NCI-H2081 (cell line): ENCODE measurements around the gene DGKB.

Source experiments
- DNase-seq, 2 experiments: peaks; one replicate each; lab custom pipeline; 2025; lab: John Stamatoyannopoulos, UW

Gene DGKB

DNA sequence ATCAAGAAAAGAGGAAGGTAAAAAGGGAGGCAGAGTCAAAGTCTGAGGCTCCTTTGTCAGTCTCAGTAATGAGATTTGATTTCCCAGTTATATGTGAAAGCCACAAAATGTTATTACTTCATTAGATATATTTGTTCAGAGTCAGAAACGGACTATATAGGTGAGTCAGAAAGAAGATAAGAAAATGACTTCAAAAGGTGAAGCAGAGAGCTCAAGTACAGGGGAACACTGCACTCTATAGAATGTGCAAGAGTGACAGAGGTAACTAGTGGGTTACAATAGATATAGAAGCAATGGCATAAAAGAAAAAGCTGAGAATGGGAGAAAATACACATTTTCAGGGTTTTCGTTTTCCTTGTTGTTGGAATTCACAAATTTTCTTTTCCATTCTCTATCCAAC is 43.3 kb downstream of the DGKB start:
- peak in 1 of 2 experiments; percentile 37 for DNase-seq

DNA sequence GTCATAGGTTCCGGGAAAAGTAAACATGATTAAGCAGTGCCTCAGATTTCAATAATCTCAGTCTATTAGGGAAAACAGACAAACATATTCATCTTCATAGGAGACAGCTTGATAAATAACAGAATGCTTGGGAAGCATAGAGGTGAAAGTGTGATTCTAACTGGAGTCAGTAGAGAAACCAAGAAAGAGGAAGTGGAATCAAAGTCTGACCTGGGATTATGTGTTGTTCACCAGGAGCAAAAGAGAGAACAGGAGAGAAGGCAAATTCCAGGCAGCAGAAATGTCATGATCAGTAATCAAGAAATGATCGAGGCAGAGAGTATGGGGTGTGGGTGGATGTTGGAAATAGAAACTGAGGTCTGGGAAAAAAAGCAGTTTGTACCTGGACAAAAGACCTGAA is 43.7 kb downstream of the DGKB start:
- peak in 1 of 2 experiments; percentile 63 for DNase-seq

DNA sequence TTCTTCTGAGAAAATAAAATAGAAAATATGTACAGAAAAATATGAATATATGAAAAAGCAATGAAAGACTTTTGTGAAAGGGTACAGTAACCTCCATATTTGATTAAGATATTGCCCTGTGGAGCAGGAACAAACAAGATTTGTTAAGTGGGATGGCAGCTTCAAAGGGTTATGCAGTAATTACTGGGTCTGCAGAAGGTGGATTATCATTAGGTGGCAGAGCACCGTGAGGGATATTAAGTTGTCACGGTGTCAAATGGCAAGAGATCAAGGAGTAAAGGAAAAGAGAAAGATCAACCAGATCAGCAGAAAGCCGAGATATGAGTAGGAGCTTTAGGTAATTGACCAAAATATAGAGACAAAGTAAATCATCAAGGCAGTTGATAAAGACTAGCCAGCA is 44.1 kb downstream of the DGKB start:
- peak; percentile 80 to 93 for DNase-seq

DNA sequence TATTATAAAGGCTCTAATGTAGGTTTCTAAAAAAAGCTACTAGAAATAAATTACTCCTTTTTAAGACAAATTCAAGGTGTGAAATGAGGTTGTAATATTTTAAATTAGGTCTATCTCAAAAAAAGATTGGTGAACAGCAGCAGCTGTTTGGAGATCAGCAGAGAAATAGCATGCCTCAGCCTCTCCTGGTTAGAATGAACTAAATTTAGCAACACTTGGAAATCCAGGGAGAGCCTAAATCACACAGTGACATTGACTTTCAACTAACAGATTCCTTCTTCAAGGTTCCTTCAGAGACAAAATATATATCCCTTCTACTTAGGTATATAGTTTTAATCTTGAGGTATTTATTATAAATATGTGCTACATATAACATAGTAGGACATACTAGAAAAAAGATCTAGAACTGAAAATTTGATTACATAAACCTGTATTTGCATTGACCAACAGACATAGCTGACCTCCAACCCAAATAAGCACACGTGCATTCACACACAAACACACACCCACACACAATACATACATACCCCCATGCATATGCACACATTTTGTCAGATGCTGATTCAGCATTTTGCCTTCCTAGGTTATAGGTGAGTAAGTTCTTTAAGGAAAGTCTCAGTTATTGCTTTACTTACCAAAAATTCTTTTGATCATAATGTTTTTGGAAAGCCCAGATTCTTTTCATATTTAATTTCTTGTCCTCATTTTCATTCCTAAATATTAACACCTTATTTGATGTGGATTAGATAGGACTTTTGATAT is 47.3 kb downstream of the DGKB start:
- no peak for DNase-seq

DNA sequence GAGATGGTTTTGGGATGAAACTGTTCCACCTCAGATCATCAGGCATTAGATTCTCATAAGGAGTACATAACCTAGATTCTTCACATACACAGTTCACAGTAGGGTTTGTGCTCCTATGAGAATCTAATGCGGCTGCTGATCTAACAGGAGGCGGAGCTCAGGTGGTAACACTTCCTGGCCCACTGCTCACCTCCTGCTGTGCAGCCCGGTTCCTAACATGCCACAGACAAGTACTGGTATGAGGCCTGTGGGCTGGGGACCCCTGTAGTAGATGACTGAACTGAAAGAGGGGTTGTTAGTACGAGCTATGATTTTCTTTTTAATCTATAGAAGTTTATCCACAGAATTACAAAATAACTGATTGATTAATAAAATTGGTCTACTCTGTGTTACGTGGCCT is 48.1 kb downstream of the DGKB start:
- DNase-seq: no peak

DNA sequence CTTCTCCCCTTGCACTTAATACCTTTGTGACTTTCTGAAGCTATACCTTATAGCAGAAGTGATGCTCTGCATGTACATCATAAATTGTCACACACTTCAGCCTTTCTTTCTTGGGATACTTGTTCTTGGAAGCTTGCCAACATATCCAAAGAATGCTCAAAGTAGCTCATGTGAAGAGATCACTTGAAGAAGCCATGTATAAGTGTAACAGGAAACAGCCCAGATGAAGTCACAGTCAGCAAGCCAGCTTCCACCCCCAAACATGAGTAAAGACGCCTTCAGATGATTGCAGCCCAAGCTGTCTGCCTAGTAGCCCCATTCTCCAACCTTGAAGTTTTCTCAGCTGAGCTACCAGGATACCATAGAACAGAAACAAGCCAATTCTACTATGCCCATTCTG is 50.9 kb downstream of the DGKB start:
- no peak for DNase-seq

DNA sequence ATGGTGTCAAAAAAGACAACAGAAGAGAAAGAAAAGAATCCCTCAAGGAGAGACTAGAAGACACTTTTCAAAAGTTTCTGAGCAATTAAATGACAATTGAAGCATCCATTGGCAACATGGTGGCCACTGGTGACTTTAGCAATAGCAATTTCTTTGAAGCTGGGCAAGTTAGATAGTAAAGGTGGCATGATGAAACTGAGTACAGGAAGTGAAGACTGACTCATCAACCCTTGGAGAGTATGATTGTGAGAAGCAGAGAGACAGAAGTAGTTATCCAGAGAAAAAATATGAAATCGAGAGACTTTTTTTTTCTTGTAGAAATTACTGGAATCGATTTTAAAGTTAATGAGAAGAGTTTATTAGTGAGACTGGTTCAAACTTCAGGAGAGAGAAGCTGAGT is 52.5 kb downstream of the DGKB start:
- DNase-seq: no peak

DNA sequence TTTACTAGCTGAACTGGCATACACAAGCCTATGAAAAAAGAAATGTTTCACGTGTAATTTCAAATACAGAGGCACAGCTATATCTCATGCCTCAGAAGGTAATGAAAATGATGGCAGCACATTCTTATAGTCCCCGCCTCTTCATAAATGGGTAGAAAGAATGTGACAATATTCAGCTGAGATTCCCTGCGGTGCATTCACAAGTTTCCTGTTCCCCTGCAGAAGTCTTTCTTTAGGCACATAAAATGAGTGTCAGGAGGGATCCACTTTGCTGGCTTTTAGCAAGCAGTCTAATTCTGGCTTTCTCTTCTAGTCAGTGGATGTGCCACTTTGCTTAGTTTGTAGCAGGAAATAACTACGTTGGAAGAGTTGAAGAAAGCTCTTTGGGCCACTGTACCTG is 56.1 kb downstream of the DGKB start:
- no peak for DNase-seq

DNA sequence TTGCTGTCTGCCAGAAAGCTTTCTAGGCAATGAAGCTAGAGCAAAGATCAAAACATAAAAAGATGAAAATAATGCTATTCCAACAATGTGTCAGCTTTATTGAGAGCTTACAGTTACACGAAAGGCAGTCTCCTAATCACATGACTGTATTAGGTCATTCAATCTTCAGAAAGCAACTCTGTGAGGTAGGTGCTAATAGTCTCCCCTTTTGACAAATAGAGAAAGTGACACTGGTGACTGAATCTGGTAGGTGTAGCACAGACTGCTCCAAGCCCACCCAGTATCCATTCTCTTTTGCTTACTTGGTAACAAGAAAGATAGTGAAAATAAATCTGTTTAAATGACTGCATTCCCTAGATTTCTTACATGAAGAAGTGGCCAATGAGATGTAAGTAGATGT is 58.8 kb downstream of the DGKB start:
- DNase-seq: no peak

DNA sequence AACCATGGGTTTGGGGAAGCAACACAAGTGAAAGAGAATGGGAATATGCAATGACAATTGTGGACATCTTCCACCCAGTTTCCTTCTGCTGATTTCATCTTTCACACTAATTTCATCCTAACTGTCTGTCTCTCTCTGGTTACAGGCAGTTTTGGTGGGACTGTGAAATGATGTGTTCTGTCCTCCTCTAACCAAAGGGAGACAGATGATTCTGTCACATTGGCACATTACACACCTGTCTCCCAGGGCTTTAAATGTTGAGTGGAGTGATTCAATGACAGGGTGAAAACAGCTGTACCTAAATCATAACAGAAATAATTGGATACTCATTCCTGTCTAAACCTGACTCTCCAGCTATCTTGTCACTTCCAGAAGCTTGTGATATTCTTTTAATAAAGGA is 60.0 kb downstream of the DGKB start:
- no peak for DNase-seq

DNA sequence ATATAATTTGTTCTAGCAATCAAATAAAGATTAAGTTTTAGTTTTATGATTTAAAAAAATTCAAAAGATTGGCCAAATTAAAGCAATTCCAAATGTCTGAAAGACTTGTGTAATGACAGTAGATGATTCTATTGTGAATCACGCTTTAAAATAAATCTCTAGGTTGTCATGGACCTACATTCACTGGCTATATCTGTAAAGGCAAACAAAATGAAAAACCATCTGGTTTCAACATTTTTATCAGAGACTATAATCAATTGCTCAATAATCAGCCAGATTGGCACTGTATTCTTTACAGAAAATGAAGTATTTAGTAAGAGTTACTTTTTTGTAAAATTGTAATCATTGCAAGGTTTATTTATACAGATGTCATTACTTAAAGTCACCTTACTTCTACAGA is 60.7 kb downstream of the DGKB start:
- DNase-seq: no peak

DNA sequence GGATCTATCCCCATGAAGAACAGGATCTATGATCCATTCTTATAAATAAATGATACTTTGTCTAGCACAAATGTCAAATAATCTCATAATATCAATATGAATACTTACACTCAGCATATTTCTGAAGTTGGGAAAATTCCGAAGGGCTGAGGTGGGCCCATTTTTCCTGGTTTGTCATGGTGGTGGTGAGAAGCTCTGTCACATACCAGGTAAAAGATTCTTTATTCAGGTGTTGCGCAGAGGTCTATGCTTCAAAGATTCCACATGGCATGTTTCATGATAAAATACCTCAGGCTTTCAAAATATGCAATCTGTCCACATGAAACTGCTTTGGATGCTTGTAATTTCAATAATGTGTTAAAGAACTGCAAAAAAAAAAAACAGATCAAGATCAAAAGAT is 61.5 kb downstream of the DGKB start:
- DNase-seq: no peak

DNA sequence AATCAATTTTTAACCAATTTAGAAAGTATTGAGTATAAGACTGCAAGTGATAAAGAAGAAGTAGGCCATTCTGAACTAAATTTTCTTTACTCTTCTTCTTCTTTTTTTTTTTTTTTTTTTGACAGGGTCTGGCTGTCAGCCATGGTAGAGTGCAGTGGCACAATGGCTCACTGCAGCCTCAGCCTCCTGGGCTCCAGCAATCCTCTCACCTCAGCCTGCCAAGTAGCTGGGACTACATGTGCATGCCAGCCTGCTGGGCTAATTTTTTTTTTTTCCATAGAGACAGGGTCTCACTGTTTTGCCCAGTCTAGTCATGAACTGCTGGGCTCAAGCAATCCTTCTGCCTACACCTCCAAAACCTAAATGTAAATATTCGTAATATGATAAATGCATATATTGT is 63.2 kb downstream of the DGKB start:
- peak; percentile 40 to 70 for DNase-seq

DNA sequence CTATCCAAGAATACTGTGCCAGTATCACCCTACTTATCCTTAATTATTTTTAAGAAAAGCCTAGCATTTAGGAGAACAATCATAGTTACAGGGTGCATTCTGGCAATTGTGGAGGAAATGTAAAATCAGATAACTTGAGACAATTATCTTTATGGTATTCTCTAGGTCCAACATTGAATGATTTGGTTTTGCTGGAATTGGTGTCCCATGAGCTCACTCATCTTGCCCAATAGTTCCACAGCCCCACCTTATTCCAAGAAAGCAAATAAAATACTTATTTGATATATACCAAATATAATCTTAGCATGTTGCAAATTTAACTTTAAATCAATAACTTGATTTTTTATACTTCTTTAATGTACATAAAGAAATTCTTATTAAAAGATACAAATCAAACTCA is 65.3 kb downstream of the DGKB start:
- DNase-seq: peak in 1 of 2 experiments; percentile 44

DNA sequence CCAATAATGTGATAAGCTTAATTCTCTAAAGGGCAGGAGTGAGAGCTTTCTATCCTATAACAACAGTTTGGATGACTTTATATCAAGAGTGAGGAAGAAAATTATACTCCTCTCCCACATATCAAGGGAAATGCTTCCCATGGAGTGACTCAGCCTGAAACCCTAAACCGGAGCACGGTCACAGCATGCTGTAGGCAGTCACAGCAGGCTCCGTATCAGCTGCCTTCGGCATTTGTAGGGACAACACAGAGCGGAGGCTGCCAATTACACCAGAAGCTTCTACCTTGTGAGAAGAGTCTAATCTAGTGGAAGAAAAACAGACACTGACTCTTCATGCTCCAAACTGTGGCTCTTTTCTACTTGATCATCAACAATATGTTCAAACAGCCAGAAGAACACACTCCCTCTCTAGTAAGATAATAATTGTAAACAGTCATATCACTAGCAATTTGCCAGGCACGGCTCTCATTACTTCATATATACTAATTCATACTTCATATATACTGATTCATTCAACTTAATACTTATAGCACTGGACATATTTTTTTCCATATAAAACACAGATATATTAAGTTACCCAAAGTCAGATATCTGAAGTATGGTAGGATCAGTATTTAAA is 65.9 kb downstream of the DGKB start:
- DNase-seq: peak; percentile 90 to 98

DNA sequence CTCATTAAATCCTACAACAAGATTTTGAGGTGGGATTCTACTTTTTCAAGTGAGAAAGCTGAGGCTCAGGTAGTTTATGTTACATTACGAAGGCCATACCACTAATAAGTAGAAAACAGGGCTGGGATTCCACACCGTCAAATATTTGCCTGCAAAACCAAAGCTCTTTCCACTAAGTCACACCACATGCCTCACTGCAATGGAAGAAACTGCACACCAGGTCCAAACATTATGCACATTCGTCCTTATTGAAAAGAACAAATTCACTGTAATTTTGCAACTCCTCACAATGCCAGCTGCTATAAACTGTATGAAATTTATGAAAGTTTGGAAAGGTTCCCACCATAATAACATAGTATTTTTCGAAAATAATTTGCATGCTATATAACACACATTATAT is 66.5 kb downstream of the DGKB start:
- DNase-seq: peak; percentile 66 to 88

DNA sequence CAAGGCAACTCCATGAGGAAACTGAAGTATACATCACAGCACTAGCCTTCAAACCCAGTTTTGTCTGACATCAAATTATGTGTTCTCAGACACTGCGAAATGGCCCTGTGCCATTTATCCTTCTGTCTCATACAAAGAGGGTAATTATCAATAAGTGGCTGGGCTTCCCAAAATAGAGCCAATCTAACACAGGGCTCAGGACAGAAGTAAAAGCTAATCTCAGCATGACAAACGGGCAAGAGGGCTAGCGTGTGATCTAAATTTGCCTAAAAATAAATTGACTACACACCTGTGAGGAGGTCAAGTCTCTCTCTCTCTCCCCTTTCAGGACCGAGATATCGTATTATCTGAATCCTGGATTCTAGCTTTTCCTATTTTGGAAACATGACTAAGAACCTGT is 67.2 kb downstream of the DGKB start:
- DNase-seq: peak; percentile 94 to 99

DNA sequence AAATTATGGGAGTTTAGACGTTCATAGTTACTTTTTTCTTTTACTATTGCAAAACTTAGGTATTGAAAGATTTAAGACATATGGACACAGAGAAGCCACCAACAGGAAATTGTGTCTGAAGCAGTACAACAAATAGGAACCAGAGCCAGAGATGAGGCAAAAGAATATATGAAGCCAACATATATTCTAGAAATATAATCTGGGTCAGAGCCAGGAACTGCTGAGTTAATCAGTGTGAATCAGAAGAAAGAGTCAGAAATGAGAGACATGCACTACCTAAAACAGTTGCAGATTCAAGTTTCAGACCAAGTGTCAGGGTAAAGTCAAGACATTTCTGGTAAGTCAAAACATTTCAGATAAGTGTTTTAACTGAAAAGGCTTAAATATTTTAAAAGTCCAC is 67.7 kb downstream of the DGKB start:
- peak in 1 of 2 experiments; percentile 55 for DNase-seq

DNA sequence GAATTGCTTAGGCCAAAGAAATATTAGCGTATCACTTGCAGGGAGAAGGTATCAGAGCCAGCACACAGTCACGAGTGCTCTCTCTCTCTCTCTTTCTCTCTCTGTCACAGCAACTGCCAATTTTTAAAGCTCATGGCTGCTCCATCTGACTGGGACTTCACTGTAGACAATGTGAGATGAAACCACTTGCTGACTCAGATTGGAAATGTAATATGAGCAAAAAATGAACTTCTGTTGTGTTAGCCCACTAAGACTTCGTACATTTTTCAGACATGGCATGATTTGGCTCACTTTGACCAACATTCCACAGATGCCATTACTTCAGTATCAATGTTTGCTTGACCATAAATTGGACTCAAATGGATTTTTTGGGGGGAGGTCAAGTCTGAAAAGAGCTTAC is 68.1 kb downstream of the DGKB start:
- DNase-seq: peak; percentile 40 to 80

DNA sequence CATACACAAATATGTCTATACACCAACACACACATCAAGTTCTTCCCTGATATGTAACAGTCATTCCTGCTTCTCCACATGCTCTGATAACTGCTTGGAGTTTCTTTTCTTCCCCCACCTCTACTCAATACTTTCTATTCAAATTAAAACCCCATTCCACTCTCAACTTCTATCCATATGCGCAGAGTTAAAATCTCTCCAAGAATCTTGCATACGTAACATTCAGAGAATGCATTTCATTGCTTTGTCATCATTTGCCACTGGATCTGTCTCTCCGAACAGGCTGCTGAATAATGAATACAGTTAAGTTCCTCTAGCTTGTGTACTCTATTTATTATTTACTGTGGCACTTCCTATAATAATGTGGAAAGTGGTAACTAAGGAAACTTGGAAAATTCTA is 68.8 kb downstream of the DGKB start:
- peak; percentile 6 to 51 for DNase-seq

DNA sequence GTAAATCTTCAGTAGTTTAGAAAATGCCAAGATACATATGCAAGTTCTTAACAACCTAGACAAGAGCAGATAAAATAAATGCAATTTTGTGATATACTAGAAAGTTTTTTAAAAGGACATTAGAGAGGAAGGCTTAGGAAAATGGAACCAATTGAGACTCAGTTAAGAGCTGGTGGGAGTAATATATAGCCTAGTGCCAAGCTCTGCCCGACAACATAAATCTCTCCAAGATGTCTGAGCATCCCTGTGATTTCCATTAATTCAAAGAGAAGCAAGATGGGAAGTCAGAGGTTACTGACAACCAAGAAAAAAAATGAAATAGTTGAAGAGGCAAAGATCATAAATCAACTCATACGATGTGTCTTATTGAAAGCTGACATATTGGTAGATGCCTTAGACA is 74.5 kb downstream of the DGKB start:
- DNase-seq: no peak

DNA sequence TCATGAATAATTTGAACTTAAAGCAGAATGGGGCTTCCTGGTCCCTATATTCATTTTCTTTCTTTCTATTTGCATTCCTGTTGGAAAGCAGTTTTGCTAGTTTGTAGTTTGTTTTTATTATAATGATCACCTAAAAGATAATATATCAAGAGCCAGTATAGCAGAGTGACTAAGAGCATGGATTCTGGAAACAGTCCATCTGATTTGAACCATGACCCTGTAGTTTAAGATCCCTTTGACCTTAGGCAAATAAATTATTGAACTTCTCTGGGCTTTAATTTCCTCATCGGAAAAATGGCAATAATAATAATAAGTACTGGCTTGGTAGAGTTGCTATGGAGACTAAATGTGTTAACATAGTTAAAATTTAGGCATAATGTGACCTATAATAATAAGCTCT is 76.1 kb downstream of the DGKB start:
- no peak for DNase-seq

DNA sequence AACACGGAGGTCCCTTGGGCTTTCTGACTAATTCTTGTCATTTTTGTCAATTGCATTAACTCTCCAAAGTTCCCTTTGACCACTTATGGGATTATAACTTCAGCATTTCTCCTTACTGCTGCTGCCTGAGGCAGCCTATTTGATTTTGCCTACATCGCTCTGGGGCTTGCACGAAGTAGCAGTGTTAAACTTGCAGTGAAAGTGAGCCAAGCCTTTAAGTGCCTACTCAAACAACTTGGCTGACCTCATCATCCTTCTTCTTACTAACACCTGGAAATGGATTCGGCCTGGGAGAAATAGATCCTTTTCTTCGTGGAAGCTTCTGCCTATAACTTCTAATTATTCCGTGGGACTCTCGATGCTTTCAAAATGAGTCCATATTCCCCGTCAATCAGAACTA is 76.6 kb downstream of the DGKB start:
- DNase-seq: no peak

DNA sequence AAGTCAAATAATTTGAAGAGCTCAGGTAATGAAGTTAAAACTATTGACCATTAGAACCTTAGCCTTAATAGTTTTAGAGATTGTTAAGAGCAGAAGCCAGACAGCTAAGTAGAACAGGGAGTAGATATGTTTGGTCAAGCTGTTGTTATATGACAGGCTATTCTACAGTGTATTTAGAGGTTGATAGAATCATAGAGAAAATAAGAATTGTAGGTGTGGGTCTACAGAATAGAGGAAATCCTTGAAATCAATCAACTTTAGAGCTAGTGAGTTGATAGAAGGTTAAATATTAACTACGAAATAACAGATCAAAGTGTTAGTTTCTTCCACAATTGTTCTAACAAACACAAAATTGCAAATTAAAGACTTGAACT is 80.1 kb downstream of the DGKB start:
- DNase-seq: no peak
